ENCODE data around the gene MEX3C. TPM values are rescaled to one million over a fixed set of nuclear protein-coding genes. Genes with fewer than 3 reads are reported as not detected.

Gene MEX3C
- polyA plus RNA-seq, 1 of the 3 experiments (the other 2 are of a cell fraction) = 25.1 TPM

DNA sequence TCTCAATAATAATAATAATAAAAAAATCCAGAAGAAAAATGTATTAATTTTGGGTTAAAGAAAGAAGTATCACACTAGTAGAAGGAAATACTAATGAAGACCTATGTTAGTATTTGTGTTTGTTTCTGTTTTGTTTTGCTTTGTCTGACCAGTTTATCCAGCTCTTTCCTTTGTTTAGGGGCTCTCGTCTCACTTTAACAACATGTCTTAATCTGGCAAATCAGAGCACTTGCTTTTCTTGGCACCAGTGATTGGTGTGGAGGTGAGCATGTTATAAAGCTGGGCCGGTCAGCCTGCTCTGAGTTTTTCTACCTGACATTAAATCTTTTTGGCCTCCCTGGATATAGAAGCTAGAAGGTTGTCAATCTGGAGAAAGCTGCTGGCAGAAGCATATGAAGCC lies 15.1 kb upstream of the MEX3C start:
- no peaks in the 10 kb centered on the region for H4K20me1 ChIP-seq (ENCODE audit: insufficient read depth)

More for the DNA sequence above, 15.1 kb upstream of the MEX3C start:
- ChIA-PET POLR2A (interaction anchor here (1.2 kb wide), 1 partner anchor 15 kb away, joined by 6 read pairs; the partner anchor contains the start of gene MEX3C), CTCF (no interaction called here)
- H3K79me2 ChIP-seq (ENCODE audit: insufficient read depth) = no peaks in the 10 kb centered on the region
- no peaks in the 10 kb centered on the region; a peak in 1 of 4 replicates for H3K4me1 ChIP-seq (ENCODE audit: control insufficient read depth in 1 of 2, insufficient read depth in 2 of 2, low read depth in 1 of 2, low read length in 1 of 2)
- no peak overlapping the region for H3K4me2 ChIP-seq
- no peak overlapping the region for H3K9ac ChIP-seq
- DNase-seq = no peak
- H3K27me3 ChIP-seq (ENCODE audit: insufficient read depth) = no peaks in the 10 kb centered on the region
- no peak for TF ChIP-seq FOSL2 (IDR thresholded peaks at IDR 0.05; ENCODE audit: borderline replicate concordance, low read depth)
- TF ChIP-seq FOXM1 (IDR thresholded peaks at IDR 0.05; ENCODE audit: low read depth) = no peak
- no peak for TF ChIP-seq MXI1 (IDR thresholded peaks at IDR 0.05; ENCODE audit: low read depth, low read length)
- no peak for TF ChIP-seq RFX5 (IDR thresholded peaks at IDR 0.05; ENCODE audit: low read length)
- TF ChIP-seq EZH2phosphoT487 (IDR thresholded peaks at IDR 0.05; ENCODE audit: borderline replicate concordance, low read depth) = no peak
- TF ChIP-seq, protein P1, sequence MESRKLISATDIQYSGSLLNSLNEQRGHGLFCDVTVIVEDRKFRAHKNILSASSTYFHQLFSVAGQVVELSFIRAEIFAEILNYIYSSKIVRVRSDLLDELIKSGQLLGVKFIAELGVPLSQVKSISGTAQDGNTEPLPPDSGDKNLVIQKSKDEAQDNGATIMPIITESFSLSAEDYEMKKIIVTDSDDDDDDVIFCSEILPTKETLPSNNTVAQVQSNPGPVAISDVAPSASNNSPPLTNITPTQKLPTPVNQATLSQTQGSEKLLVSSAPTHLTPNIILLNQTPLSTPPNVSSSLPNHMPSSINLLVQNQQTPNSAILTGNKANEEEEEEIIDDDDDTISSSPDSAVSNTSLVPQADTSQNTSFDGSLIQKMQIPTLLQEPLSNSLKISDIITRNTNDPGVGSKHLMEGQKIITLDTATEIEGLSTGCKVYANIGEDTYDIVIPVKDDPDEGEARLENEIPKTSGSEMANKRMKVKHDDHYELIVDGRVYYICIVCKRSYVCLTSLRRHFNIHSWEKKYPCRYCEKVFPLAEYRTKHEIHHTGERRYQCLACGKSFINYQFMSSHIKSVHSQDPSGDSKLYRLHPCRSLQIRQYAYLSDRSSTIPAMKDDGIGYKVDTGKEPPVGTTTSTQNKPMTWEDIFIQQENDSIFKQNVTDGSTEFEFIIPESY (IDR thresholded peaks at IDR 0.05; ENCODE audit: borderline replicate concordance, low read depth) = no peak
- no peak for TF ChIP-seq RXRA (IDR thresholded peaks at IDR 0.05; ENCODE audit: borderline replicate concordance, low read depth)
- no peak for TF ChIP-seq FOXJ3 (CRISPR knock-in tag; IDR thresholded peaks at IDR 0.05)
- TF ChIP-seq, protein P2, sequence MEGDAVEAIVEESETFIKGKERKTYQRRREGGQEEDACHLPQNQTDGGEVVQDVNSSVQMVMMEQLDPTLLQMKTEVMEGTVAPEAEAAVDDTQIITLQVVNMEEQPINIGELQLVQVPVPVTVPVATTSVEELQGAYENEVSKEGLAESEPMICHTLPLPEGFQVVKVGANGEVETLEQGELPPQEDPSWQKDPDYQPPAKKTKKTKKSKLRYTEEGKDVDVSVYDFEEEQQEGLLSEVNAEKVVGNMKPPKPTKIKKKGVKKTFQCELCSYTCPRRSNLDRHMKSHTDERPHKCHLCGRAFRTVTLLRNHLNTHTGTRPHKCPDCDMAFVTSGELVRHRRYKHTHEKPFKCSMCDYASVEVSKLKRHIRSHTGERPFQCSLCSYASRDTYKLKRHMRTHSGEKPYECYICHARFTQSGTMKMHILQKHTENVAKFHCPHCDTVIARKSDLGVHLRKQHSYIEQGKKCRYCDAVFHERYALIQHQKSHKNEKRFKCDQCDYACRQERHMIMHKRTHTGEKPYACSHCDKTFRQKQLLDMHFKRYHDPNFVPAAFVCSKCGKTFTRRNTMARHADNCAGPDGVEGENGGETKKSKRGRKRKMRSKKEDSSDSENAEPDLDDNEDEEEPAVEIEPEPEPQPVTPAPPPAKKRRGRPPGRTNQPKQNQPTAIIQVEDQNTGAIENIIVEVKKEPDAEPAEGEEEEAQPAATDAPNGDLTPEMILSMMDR (IDR thresholded peaks at IDR 0.05) = no peak
- TF ChIP-seq, protein P3, sequence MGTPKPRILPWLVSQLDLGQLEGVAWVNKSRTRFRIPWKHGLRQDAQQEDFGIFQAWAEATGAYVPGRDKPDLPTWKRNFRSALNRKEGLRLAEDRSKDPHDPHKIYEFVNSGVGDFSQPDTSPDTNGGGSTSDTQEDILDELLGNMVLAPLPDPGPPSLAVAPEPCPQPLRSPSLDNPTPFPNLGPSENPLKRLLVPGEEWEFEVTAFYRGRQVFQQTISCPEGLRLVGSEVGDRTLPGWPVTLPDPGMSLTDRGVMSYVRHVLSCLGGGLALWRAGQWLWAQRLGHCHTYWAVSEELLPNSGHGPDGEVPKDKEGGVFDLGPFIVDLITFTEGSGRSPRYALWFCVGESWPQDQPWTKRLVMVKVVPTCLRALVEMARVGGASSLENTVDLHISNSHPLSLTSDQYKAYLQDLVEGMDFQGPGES (IDR thresholded peaks at IDR 0.05; ENCODE audit: low read depth, low read length) = no peak
- TF ChIP-seq, protein P4, sequence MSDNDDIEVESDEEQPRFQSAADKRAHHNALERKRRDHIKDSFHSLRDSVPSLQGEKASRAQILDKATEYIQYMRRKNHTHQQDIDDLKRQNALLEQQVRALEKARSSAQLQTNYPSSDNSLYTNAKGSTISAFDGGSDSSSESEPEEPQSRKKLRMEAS (IDR thresholded peaks at IDR 0.05; ENCODE audit: low read depth) = no peak
- TF ChIP-seq, protein P5, sequence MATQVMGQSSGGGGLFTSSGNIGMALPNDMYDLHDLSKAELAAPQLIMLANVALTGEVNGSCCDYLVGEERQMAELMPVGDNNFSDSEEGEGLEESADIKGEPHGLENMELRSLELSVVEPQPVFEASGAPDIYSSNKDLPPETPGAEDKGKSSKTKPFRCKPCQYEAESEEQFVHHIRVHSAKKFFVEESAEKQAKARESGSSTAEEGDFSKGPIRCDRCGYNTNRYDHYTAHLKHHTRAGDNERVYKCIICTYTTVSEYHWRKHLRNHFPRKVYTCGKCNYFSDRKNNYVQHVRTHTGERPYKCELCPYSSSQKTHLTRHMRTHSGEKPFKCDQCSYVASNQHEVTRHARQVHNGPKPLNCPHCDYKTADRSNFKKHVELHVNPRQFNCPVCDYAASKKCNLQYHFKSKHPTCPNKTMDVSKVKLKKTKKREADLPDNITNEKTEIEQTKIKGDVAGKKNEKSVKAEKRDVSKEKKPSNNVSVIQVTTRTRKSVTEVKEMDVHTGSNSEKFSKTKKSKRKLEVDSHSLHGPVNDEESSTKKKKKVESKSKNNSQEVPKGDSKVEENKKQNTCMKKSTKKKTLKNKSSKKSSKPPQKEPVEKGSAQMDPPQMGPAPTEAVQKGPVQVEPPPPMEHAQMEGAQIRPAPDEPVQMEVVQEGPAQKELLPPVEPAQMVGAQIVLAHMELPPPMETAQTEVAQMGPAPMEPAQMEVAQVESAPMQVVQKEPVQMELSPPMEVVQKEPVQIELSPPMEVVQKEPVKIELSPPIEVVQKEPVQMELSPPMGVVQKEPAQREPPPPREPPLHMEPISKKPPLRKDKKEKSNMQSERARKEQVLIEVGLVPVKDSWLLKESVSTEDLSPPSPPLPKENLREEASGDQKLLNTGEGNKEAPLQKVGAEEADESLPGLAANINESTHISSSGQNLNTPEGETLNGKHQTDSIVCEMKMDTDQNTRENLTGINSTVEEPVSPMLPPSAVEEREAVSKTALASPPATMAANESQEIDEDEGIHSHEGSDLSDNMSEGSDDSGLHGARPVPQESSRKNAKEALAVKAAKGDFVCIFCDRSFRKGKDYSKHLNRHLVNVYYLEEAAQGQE (IDR thresholded peaks at IDR 0.05; ENCODE audit: low read depth, low read length) = no peak
- TF ChIP-seq YY1 (IDR thresholded peaks at IDR 0.05; ENCODE audit: low read depth) = no peak
- TF ChIP-seq, protein P6, sequence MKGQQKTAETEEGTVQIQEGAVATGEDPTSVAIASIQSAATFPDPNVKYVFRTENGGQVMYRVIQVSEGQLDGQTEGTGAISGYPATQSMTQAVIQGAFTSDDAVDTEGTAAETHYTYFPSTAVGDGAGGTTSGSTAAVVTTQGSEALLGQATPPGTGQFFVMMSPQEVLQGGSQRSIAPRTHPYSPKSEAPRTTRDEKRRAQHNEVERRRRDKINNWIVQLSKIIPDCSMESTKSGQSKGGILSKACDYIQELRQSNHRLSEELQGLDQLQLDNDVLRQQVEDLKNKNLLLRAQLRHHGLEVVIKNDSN (IDR thresholded peaks at IDR 0.05; ENCODE audit: borderline replicate concordance, low read depth) = no peak
- TF ChIP-seq CHD2 (IDR thresholded peaks at IDR 0.05; ENCODE audit: low read length, partially characterized antibody) = no peak
- no peak for TF ChIP-seq JUND (IDR thresholded peaks at IDR 0.05)
- no peak for TF ChIP-seq TAF1 (IDR thresholded peaks at IDR 0.05; ENCODE audit: borderline replicate concordance, low read depth, low read length)
- TF ChIP-seq POLR2AphosphoS5 (IDR thresholded peaks at IDR 0.05; ENCODE audit: low read depth, low read length) = no peak
- H3K27ac ChIP-seq (ENCODE audit: low read depth in 2 of 2, low read length in 1 of 2) = no peak overlapping the region
- no peaks in the 10 kb centered on the region for H3K9me2 ChIP-seq
- H3K36me3 ChIP-seq (replicated peaks in 1 of 2; ENCODE audit: control insufficient read depth in 1 of 2, insufficient read depth in 2 of 2, low read length in 1 of 2) = no peaks in the 10 kb centered on the region
- H3F3A ChIP-seq (replicated peaks; ENCODE audit: insufficient read depth) = no peaks in the 10 kb centered on the region
- WGBS (ENCODE audit: low lambda C conversion rate) = 71% methylated on average over 2 of the region's 2 CpGs
- no peak overlapping the region for H2AFZ ChIP-seq (ENCODE audit: low read depth)
- H3K9me3 ChIP-seq = no peaks in the 10 kb centered on the region
- no peak overlapping the region for H3K4me3 ChIP-seq (ENCODE audit: low read depth in 2 of 2, low read length in 1 of 2)
